Mesenchymal stem cell (in vitro differentiated cells and primary cell): ENCODE data around the gene SPTA1. TPM values are rescaled to one million over a fixed set of nuclear protein-coding genes. Genes with fewer than 3 reads are reported as not detected.
A peak's percentile ranks its signal among the peaks of the same experiment; 100 is the strongest.

Experiments used
- DNase-seq: peaks from one replicate; pipeline ENCODE4 v3.0.0-alpha.2; 2013
- H2AFZ ChIP-seq: one replicate; pipeline ENCODE4 v1.6.1; 2013; ENCODE audit warnings: low read depth, mild to moderate bottlenecking, control low read depth, inconsistent platforms, low read length, moderate library complexity
- H2AK5ac ChIP-seq: 2 replicates; pipeline ENCODE4 v1.6.1; 2013; ENCODE audit warnings: low read length, moderate library complexity, mild to moderate bottlenecking, inconsistent platforms; ENCODE audit not compliant: severe bottlenecking
- H2BK120ac ChIP-seq: one replicate; pipeline ENCODE4 v1.6.1; 2013; ENCODE audit warnings: low read depth, mild to moderate bottlenecking, inconsistent platforms, low read length, moderate library complexity
- H2BK12ac ChIP-seq, 2 experiments: one replicate each; pipeline ENCODE4 v1.6.1; 2013; ENCODE audit warnings: inconsistent platforms in 2 of 2, low read length in 2 of 2, mild to moderate bottlenecking in 2 of 2, moderate library complexity in 2 of 2, control low read depth in 1 of 2
- H2BK15ac ChIP-seq: one replicate; pipeline ENCODE4 v1.6.1; 2013; ENCODE audit warnings: mild to moderate bottlenecking, low read depth, inconsistent platforms; ENCODE audit not compliant: poor library complexity, severe bottlenecking
- H2BK5ac ChIP-seq: 2 replicates; pipeline ENCODE4 v1.6.1; 2013; ENCODE audit warnings: low read depth, mild to moderate bottlenecking, low read length, control low read depth, inconsistent platforms; ENCODE audit not compliant: poor library complexity, severe bottlenecking
- H3K14ac ChIP-seq, 2 experiments: one replicate each; pipeline ENCODE4 v1.6.1; 2013; ENCODE audit warnings: inconsistent platforms in 2 of 2, low read length in 2 of 2, control low read depth in 1 of 2, mild to moderate bottlenecking in 1 of 2, moderate library complexity in 1 of 2
- H3K18ac ChIP-seq, 2 experiments: one replicate each; pipeline ENCODE4 v1.6.1; 2013; ENCODE audit warnings: inconsistent platforms in 2 of 2, low read length in 2 of 2, control low read depth in 1 of 2, low read depth in 1 of 2, mild to moderate bottlenecking in 1 of 2
- H3K23ac ChIP-seq, 2 experiments: one replicate each; pipeline ENCODE4 v1.6.1; 2013; ENCODE audit warnings: inconsistent platforms in 2 of 2, low read length in 2 of 2, mild to moderate bottlenecking in 2 of 2, moderate library complexity in 2 of 2, control low read depth in 1 of 2
- H3K27ac ChIP-seq: 2 replicates; pipeline ENCODE4 v1.5.1; 2013; ENCODE audit warnings: mild to moderate bottlenecking, moderate library complexity, low read length, control low read depth, inconsistent platforms; ENCODE audit not compliant: poor library complexity, severe bottlenecking
- H3K27me3 ChIP-seq, 2 experiments: 2 replicates each; pipeline versions ENCODE4 v1.6.1 to v1.7.0; 2013; ENCODE audit warnings: low read length in 2 of 2, mild to moderate bottlenecking in 2 of 2, moderate library complexity in 2 of 2, control low read depth in 1 of 2, inconsistent platforms in 1 of 2; ENCODE audit not compliant: control insufficient read depth in 1 of 2, insufficient read depth in 1 of 2
- H3K36me3 ChIP-seq, 2 experiments: 2 replicates each; pipeline versions ENCODE4 v1.6.1 to v1.7.0; 2013; ENCODE audit warnings: low read length in 2 of 2, control low read depth in 1 of 2, inconsistent platforms in 1 of 2, low read depth in 1 of 2, mild to moderate bottlenecking in 1 of 2; ENCODE audit not compliant: insufficient read depth in 2 of 2, control insufficient read depth in 1 of 2
- H3K4ac ChIP-seq, 2 experiments: one replicate each; pipeline ENCODE4 v1.6.1; 2013; ENCODE audit warnings: inconsistent platforms in 2 of 2, low read length in 2 of 2, mild to moderate bottlenecking in 2 of 2, moderate library complexity in 2 of 2, control low read depth in 1 of 2, low read depth in 1 of 2
- H3K4me1 ChIP-seq: 2 replicates; pipeline ENCODE4 v1.6.1; 2013; ENCODE audit warnings: low read depth, low read length, control low read depth; ENCODE audit not compliant: control insufficient read depth, insufficient read depth
- H3K4me2 ChIP-seq: 2 replicates; pipeline ENCODE4 v1.6.1; 2013; ENCODE audit warnings: low read length, mild to moderate bottlenecking, inconsistent platforms; ENCODE audit not compliant: poor library complexity, severe bottlenecking
- H3K4me3 ChIP-seq, 2 experiments: 2 replicates each; pipeline versions ENCODE4 v1.5.1 to v1.7.0; 2013; ENCODE audit warnings: low read length in 2 of 2, mild to moderate bottlenecking in 2 of 2, control low read depth in 1 of 2, low read depth in 1 of 2; ENCODE audit not compliant: insufficient read depth in 1 of 2
- H3K79me1 ChIP-seq: replicated peaks from 2 replicates; pipeline ENCODE4 v1.6.1; 2013; ENCODE audit warnings: mild to moderate bottlenecking, control low read depth, low read length, inconsistent platforms; ENCODE audit not compliant: poor library complexity, severe bottlenecking
- H3K9ac ChIP-seq: 2 replicates; pipeline ENCODE4 v1.7.0; 2013; ENCODE audit warnings: mild to moderate bottlenecking, low read length, moderate library complexity
- H3K9me3 ChIP-seq: 2 replicates; pipeline ENCODE4 v1.7.0; 2013; ENCODE audit warnings: mild to moderate bottlenecking, low read length; ENCODE audit not compliant: control insufficient read depth
- H4K8ac ChIP-seq: one replicate; pipeline ENCODE4 v1.6.1; 2013; ENCODE audit warnings: inconsistent platforms, mild to moderate bottlenecking, low read length, moderate library complexity
- H4K91ac ChIP-seq: one replicate; pipeline ENCODE4 v1.6.1; 2013; ENCODE audit warnings: mild to moderate bottlenecking, low read length, inconsistent platforms
- WGBS: methylation state at CpG from one replicate; pipeline ENCODE4 v1.1.7; 2013; ENCODE audit warnings: mixed read lengths; 5-methylcytosine and 5-hydroxymethylcytosine counted together
- polyA plus RNA-seq, 2 experiments: library from polyadenylated mRNA; stranded (reverse); fragments of 200-250 nt; gene quantifications; one replicate each; pipeline ENCODE4 v1.2.3, GENCODE V29; 2013

The SPTA1 gene
- 0.04 TPM for polyA plus RNA-seq (2013, experiment 1 of 2)
- 0.05 TPM for polyA plus RNA-seq (2013, experiment 2 of 2)

DNA sequence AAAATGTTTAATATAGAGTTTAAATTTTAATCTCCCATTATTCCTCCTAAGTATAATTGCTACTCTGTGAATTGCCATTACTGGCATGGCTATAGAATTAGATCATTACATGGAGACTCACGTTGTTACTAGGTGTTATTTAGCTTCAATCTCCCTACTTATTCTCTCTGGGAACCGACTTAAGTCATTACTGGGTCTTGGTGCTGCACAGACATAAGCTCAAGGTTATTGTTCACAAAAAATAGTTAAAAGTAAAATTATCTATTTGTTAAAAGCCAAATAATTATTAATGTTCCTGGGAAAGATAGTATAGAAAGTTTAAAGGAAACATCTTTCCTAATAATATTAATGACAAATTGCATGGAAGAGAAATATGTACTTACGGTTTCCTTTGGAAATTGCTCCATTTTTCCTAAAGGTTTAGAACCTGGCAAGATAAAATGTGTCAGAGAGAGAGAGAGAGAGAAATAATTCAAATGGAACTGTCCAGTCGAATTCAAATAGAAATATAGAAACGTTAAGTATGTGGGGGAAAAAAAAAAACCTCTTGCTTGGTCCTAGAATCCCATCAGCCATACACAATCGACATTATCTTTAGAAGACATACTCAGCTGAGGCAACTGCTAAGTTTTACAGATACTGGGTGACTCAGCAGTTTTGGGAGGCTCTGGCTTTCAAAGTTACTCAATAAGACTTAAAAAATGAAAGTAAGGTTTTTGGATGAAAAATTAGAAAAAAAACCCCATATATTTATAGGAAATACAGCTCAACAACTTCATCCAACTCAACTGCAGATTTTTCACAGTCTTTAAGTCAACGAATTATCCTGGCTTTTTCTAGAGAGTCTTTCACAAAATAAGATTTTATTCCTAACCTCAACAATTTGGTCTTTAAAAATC is at the start of gene SPTA1:
Gene SPTA1, minus strand, starts transcription at position 605 of the 899 bp plus-strand sequence. Its CDS starts 198 bp downstream, at position 407.
- H3K79me1 ChIP-seq: no peaks in the 10 kb centered on the region
- H3K4me1 ChIP-seq: no peaks in the 10 kb centered on the region
- no peak within 1 kb of the TSS for H4K8ac ChIP-seq
- no peaks in the 10 kb centered on the region for H3K27me3 ChIP-seq
- no peak within 1 kb of the TSS for H3K18ac ChIP-seq
- H3K23ac ChIP-seq: no peak within 1 kb of the TSS
- H2AK5ac ChIP-seq: no peak within 1 kb of the TSS
- H4K91ac ChIP-seq: no peak within 1 kb of the TSS
- no peaks in the 10 kb centered on the region for H3K36me3 ChIP-seq
- no peak within 1 kb of the TSS for H2BK5ac ChIP-seq
- H2AFZ ChIP-seq: no peak within 1 kb of the TSS
- peak; percentile 26 for DNase-seq
- no peak within 1 kb of the TSS for H3K4ac ChIP-seq
- 58% methylated on average over 5 of the region's 7 CpGs for WGBS
- no peak within 1 kb of the TSS for H3K14ac ChIP-seq
- no peak within 1 kb of the TSS for H3K4me2 ChIP-seq
- no peak within 1 kb of the TSS for H2BK15ac ChIP-seq
- H3K27ac ChIP-seq: no peak within 1 kb of the TSS
- no peak within 1 kb of the TSS for H2BK120ac ChIP-seq
- no peak within 1 kb of the TSS for H3K4me3 ChIP-seq
- H3K9me3 ChIP-seq: no peaks in the 10 kb centered on the region
- H3K9ac ChIP-seq: no peak within 1 kb of the TSS
- no peak within 1 kb of the TSS for H2BK12ac ChIP-seq

DNA sequence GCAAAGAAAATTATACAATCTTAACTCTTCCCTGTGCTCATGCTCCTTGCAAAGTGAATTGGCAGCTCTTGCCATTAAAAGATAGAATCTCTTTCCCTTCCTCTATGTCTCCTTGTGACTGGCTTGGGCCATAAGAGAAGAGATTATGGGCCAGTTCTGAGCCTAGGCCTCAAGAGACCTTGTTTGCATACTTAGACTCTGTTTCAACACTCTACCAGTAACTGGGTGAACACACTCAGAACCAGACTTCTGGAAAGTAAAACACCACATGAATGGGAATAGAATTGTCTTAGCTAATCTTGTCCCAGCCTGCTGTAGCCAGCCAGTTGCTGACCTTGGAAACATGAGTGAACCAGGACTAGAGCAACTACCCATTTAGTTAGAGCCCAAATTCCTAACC is 49.3 kb upstream of the SPTA1 start:
- H2AK5ac ChIP-seq: no peak overlapping the region
- H4K8ac ChIP-seq: no peak overlapping the region
- no peak overlapping the region for H2BK5ac ChIP-seq
- H2BK120ac ChIP-seq: no peak overlapping the region
- no peak overlapping the region for H3K23ac ChIP-seq
- DNase-seq: peak; percentile 29
- H3K36me3 ChIP-seq: no peaks in the 10 kb centered on the region
- no peak overlapping the region for H3K18ac ChIP-seq
- no peaks in the 10 kb centered on the region for H3K79me1 ChIP-seq
- no peak overlapping the region for H3K4ac ChIP-seq
- no peak overlapping the region for H3K14ac ChIP-seq
- no peak overlapping the region for H3K4me2 ChIP-seq
- H3K4me1 ChIP-seq: no peaks in the 10 kb centered on the region
- no peaks in the 10 kb centered on the region for H3K27me3 ChIP-seq
- no peak overlapping the region for H2BK12ac ChIP-seq
- no peak overlapping the region for H3K9ac ChIP-seq
- no peak overlapping the region for H2AFZ ChIP-seq
- H3K4me3 ChIP-seq: no peak overlapping the region
- no peak overlapping the region for H2BK15ac ChIP-seq
- H3K9me3 ChIP-seq: no peaks in the 10 kb centered on the region
- no peak overlapping the region for H3K27ac ChIP-seq
- H4K91ac ChIP-seq: no peak overlapping the region

DNA sequence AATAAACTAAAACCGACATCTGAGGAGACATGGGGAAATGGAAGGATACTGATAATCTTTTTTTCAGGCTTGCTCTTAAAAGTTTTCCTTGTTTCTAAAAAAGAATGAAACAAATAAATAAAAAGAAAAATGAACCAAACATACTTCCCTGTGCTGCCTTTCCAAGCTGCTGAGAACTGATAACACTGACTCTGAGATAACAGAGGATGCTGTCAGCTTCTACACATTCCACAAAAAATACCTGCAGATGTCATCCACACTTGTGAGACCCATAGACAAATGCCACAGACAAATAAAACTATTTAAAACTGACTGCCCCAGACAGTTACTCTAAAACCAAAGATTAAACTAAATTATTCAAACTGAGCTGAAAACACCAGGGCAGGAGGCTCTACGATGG is 46.0 kb upstream of the SPTA1 start:
- Histone ChIP-seq H3K4me3 (no peak overlapping the region), H3K14ac (no peak overlapping the region), H3K9me3 (no peaks in the 10 kb centered on the region), H3K23ac (no peak overlapping the region), H2AFZ (no peak overlapping the region), H3K36me3 (no peaks in the 10 kb centered on the region), H2BK5ac (no peak overlapping the region), H3K27ac (no peak overlapping the region), H3K18ac (no peak overlapping the region), H3K4me2 (no peak overlapping the region), H2AK5ac (no peak overlapping the region), H3K4me1 (no peaks in the 10 kb centered on the region), H2BK12ac (no peak overlapping the region), H2BK120ac (no peak overlapping the region), H4K8ac (no peak overlapping the region), H3K4ac (no peak overlapping the region), H3K27me3 (no peaks in the 10 kb centered on the region), H3K79me1 (no peaks in the 10 kb centered on the region), H2BK15ac (no peak overlapping the region), H3K9ac (no peak overlapping the region), H4K91ac (no peak overlapping the region)
- 52% methylated on average over 1 of the region's 2 CpGs for WGBS
- DNase-seq: no peak

GRCh38 chr1:158731707-158732106 is 45.2 kb upstream of the SPTA1 start:
- H3K4me3 ChIP-seq: no peak overlapping the region
- H2AFZ ChIP-seq: no peak overlapping the region
- no peaks in the 10 kb centered on the region for H3K9me3 ChIP-seq
- no peak overlapping the region for H3K23ac ChIP-seq
- no peak overlapping the region for H4K8ac ChIP-seq
- no peak overlapping the region for H2BK15ac ChIP-seq
- H2AK5ac ChIP-seq: no peak overlapping the region
- H3K18ac ChIP-seq: no peak overlapping the region
- no peak overlapping the region for H2BK5ac ChIP-seq
- no peaks in the 10 kb centered on the region for H3K79me1 ChIP-seq
- no peak overlapping the region for H2BK12ac ChIP-seq
- H3K27me3 ChIP-seq: no peaks in the 10 kb centered on the region
- 74% methylated on average over 4 of the region's 4 CpGs for WGBS
- no peak for DNase-seq
- no peak overlapping the region for H3K4me2 ChIP-seq
- no peak overlapping the region for H3K14ac ChIP-seq
- H3K36me3 ChIP-seq: no peaks in the 10 kb centered on the region
- H2BK120ac ChIP-seq: no peak overlapping the region
- no peak overlapping the region for H4K91ac ChIP-seq
- H3K27ac ChIP-seq: no peak overlapping the region
- no peaks in the 10 kb centered on the region for H3K4me1 ChIP-seq
- H3K9ac ChIP-seq: no peak overlapping the region
- no peak overlapping the region for H3K4ac ChIP-seq
